ENCODE data around the gene MCCC1. TPM values are rescaled to one million over a fixed set of nuclear protein-coding genes. Genes with fewer than 3 reads are reported as not detected.

Gene MCCC1
- 22.0 TPM for total RNA-seq
- 43.1 TPM for polyA plus RNA-seq
- long read RNA-seq, donor 1, partial matches to known transcripts, result 0 of 1 reads
- long read RNA-seq, donor 1, other reads (novel, unspliced or antisense), result 0 of 1 reads
- long read RNA-seq, donor 2, result 0 reads
- long read RNA-seq, donor 3, partial matches to known transcripts, result 0 of 4 reads
- long read RNA-seq, donor 3, other reads (novel, unspliced or antisense), result 0 of 4 reads
- long read RNA-seq, donor 4, result 0 reads
- long read RNA-seq, donor 5, partial matches to known transcripts, result 0 of 5 reads
- long read RNA-seq, donor 5, other reads (novel, unspliced or antisense), result 0 of 5 reads
- long read RNA-seq, donor 6, partial matches to known transcripts, result 0 of 5 reads
- long read RNA-seq, donor 6, other reads (novel, unspliced or antisense), result 0 of 5 reads
- long read RNA-seq, donor 7, partial matches to known transcripts, result 0 of 4 reads
- long read RNA-seq, donor 7, other reads (novel, unspliced or antisense), result 0 of 4 reads
- long read RNA-seq, donor 8, transcript MCCC1-201 (19 exons, 2,545 nt), result major isoform, 5 of 5 reads
- long read RNA-seq, donor 8, partial matches to known transcripts, result 0 of 5 reads
- long read RNA-seq, donor 8, other reads (novel, unspliced or antisense), result 0 of 5 reads
- long read RNA-seq, donor 9, partial matches to known transcripts, result 0 of 1 reads
- long read RNA-seq, donor 9, other reads (novel, unspliced or antisense), result 0 of 1 reads
- long read RNA-seq, donor 10, partial matches to known transcripts, result 0 of 3 reads
- long read RNA-seq, donor 10, other reads (novel, unspliced or antisense), result 0 of 3 reads

DNA sequence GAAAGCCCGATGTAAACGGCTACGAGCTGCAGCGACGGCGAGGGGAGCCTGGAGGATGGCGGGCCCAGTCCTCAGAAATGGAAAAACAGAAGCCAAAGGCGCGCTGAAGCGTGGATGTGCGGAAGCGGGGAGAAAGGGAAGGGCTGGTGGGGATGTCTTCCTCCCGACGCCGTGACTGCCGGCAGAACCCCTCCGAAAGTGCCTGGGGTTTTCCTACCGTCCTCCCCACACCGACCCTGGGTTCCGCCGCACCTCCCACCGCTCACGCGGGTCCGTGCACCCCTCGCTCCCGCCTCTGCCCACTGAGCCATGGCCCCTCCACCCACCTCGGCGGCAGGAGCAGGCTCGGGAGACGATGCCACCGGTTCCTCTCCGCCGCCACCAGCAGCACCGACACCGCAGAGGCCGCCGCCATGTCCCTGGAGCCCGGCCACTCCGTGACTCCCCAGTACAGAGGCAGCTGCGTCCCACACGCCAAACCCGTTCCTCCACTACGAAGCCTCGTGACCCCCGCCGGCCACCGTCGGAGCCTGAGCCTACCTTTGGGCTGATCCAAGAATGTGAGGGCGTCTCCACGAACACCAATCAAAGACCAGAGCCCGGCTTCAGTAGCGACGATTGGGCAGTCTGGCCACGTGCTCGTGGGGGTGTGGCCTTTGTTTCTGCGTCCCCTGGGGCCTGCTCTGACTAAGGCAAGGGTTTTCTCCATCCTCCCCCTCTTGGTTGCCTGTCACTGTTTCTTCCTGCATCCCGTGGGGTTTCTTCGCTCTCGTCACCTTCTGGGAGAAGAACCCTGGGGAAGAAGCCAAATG is at the start of gene MCCC1:
TSS of gene MCCC1 (minus strand) at position 471 of the 812 bp plus-strand sequence. CDS start at position 415, 56 bp downstream.
- Histone ChIP-seq H3K9me3 (ENCODE audit: control insufficient read depth in 2 of 2, insufficient read depth in 1 of 2, low read length in 1 of 2) (peaks cover 0 to 4% of the 10 kb centered on the region in 2 donors), H3K27me3 (ENCODE audit: control insufficient read depth in 2 of 2, insufficient read depth in 1 of 2, low read length in 1 of 2) (no peaks in the 10 kb centered on the region), H3K36me3 (ENCODE audit: control insufficient read depth in 2 of 2, insufficient read depth in 2 of 2, low read length in 1 of 2) (peaks cover 0 to 7% of the 10 kb centered on the region in 2 donors), H3K4me3 (ENCODE audit: low read length in 2 of 2) (peak within 1 kb of the TSS; percentile 90 to 96), H3K27ac (ENCODE audit: low read depth in 1 of 2, low read length in 1 of 2) (peak within 1 kb of the TSS; percentile 85 to 89), H3K4me1 (ENCODE audit: control insufficient read depth in 2 of 2, insufficient read depth in 2 of 2, low read length in 2 of 2) (peaks cover 0 to 14% of the 10 kb centered on the region in 2 donors)
- under 1% methylated on average over 60 of the region's 60 CpGs for WGBS
- DNase-seq (ENCODE audit: low read depth in 6 of 9, low spot score in 9 of 9), result peak; percentile 91 to 99 (median 96)

GRCh38 chr3:183148056-183148455 is 48.8 kb upstream of the MCCC1 start:
- DNase-seq (ENCODE audit: low read depth in 6 of 9, low spot score in 9 of 9), result no peak
- H3K4me3 ChIP-seq (ENCODE audit: low read length in 2 of 2), result no peak overlapping the region
- H3K27ac ChIP-seq (ENCODE audit: low read depth in 1 of 2, low read length in 1 of 2), result no peak overlapping the region
- H3K4me1 ChIP-seq (ENCODE audit: control insufficient read depth in 2 of 2, insufficient read depth in 2 of 2, low read length in 2 of 2), result peaks cover 7 to 17% of the 10 kb centered on the region in 2 donors
- H3K9me3 ChIP-seq (ENCODE audit: control insufficient read depth in 2 of 2, insufficient read depth in 1 of 2, low read length in 1 of 2), result no peaks in the 10 kb centered on the region
- no peaks in the 10 kb centered on the region for H3K27me3 ChIP-seq (ENCODE audit: control insufficient read depth in 2 of 2, insufficient read depth in 1 of 2, low read length in 1 of 2)
- WGBS, result 93% methylated on average over 4 of the region's 4 CpGs
- no peaks in the 10 kb centered on the region for H3K36me3 ChIP-seq (ENCODE audit: control insufficient read depth in 2 of 2, insufficient read depth in 2 of 2, low read length in 1 of 2)

GRCh38 chr3:183144363-183144762 is 45.1 kb upstream of the MCCC1 start:
- Histone ChIP-seq H3K4me3 (ENCODE audit: low read length in 2 of 2) (no peak overlapping the region), H3K27ac (ENCODE audit: low read depth in 1 of 2, low read length in 1 of 2) (no peak overlapping the region), H3K36me3 (ENCODE audit: control insufficient read depth in 2 of 2, insufficient read depth in 2 of 2, low read length in 1 of 2) (no peaks in the 10 kb centered on the region), H3K27me3 (ENCODE audit: control insufficient read depth in 2 of 2, insufficient read depth in 1 of 2, low read length in 1 of 2) (no peaks in the 10 kb centered on the region), H3K4me1 (ENCODE audit: control insufficient read depth in 2 of 2, insufficient read depth in 2 of 2, low read length in 2 of 2) (no peaks in the 10 kb centered on the region), H3K9me3 (ENCODE audit: control insufficient read depth in 2 of 2, insufficient read depth in 1 of 2, low read length in 1 of 2) (no peaks in the 10 kb centered on the region)
- WGBS, result 97% methylated on average over 1 of the region's 1 CpG
- no peak for DNase-seq (ENCODE audit: low read depth in 6 of 9, low spot score in 9 of 9)

GRCh38 chr3:183142199-183142598 is 42.9 kb upstream of the MCCC1 start:
- no peaks in the 10 kb centered on the region for H3K4me1 ChIP-seq (ENCODE audit: control insufficient read depth in 2 of 2, insufficient read depth in 2 of 2, low read length in 2 of 2)
- no peaks in the 10 kb centered on the region for H3K27me3 ChIP-seq (ENCODE audit: control insufficient read depth in 2 of 2, insufficient read depth in 1 of 2, low read length in 1 of 2)
- H3K9me3 ChIP-seq (ENCODE audit: control insufficient read depth in 2 of 2, insufficient read depth in 1 of 2, low read length in 1 of 2), result peaks cover 0 to 5% of the 10 kb centered on the region in 2 donors
- no peak overlapping the region for H3K4me3 ChIP-seq (ENCODE audit: low read length in 2 of 2)
- WGBS, result 95% methylated on average over 11 of the region's 11 CpGs
- no peaks in the 10 kb centered on the region for H3K36me3 ChIP-seq (ENCODE audit: control insufficient read depth in 2 of 2, insufficient read depth in 2 of 2, low read length in 1 of 2)
- no peak for DNase-seq (ENCODE audit: low read depth in 6 of 9, low spot score in 9 of 9)
- no peak overlapping the region for H3K27ac ChIP-seq (ENCODE audit: low read depth in 1 of 2, low read length in 1 of 2)

DNA sequence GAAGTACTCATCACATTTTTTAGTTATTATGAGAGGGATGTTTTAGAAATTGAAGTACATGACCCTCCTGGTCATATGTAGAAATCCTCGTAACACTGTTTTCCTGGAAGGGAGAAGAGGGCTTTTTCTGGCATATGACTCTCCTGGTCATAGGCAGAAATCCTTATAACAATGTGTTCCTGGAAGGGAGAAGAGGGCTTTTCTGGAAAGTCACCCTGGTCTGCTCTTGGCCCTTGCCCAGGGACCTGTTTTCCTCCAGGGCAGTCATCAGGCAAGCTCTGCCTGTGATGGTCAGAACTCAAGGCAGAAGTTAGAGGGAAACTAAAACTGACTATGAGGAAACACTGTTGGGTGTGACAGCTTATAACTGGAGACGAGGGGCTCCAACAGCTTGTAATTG is 35.5 kb upstream of the MCCC1 start:
- Histone ChIP-seq H3K4me3 (ENCODE audit: low read length in 2 of 2) (no peak overlapping the region), H3K9me3 (ENCODE audit: control insufficient read depth in 2 of 2, insufficient read depth in 1 of 2, low read length in 1 of 2) (peaks cover 0 to 10% of the 10 kb centered on the region in 2 donors), H3K36me3 (ENCODE audit: control insufficient read depth in 2 of 2, insufficient read depth in 2 of 2, low read length in 1 of 2) (no peaks in the 10 kb centered on the region), H3K27ac (ENCODE audit: low read depth in 1 of 2, low read length in 1 of 2) (no peak overlapping the region), H3K27me3 (ENCODE audit: control insufficient read depth in 2 of 2, insufficient read depth in 1 of 2, low read length in 1 of 2) (no peaks in the 10 kb centered on the region), H3K4me1 (ENCODE audit: control insufficient read depth in 2 of 2, insufficient read depth in 2 of 2, low read length in 2 of 2) (peaks cover 0 to 29% of the 10 kb centered on the region in 2 donors)
- DNase-seq (ENCODE audit: low read depth in 6 of 9, low spot score in 9 of 9), result no peak
- WGBS, result 94% methylated on average over 2 of the region's 2 CpGs

- 60% methylated on average over 6 of the region's 6 CpGs for WGBS
- DNase-seq (ENCODE audit: low read depth in 6 of 9, low spot score in 9 of 9), result peak in 5 of 9 donors; percentile 41 to 78 (median 50)
Observed at GRCh38 chr3:183132409-183132808, 33.1 kb upstream of the MCCC1 start.

GRCh38 chr3:183131735-183132134 is 32.4 kb upstream of the MCCC1 start:
- Histone ChIP-seq H3K27me3 (ENCODE audit: control insufficient read depth in 2 of 2, insufficient read depth in 1 of 2, low read length in 1 of 2) (no peaks in the 10 kb centered on the region), H3K4me3 (ENCODE audit: low read length in 2 of 2) (no peak overlapping the region), H3K4me1 (ENCODE audit: control insufficient read depth in 2 of 2, insufficient read depth in 2 of 2, low read length in 2 of 2) (peaks cover 0 to 29% of the 10 kb centered on the region in 2 donors), H3K27ac (ENCODE audit: low read depth in 1 of 2, low read length in 1 of 2) (peak overlapping the region in 1 of 2 donors; percentile 14), H3K9me3 (ENCODE audit: control insufficient read depth in 2 of 2, insufficient read depth in 1 of 2, low read length in 1 of 2) (peaks cover 0 to 5% of the 10 kb centered on the region in 2 donors), H3K36me3 (ENCODE audit: control insufficient read depth in 2 of 2, insufficient read depth in 2 of 2, low read length in 1 of 2) (no peaks in the 10 kb centered on the region)
- WGBS, result 79% methylated on average over 4 of the region's 4 CpGs
- no peak for DNase-seq (ENCODE audit: low read depth in 6 of 9, low spot score in 9 of 9)

More at GRCh38 chr3:183132409-183132808, 33.1 kb upstream of the MCCC1 start:
- H3K36me3 ChIP-seq (ENCODE audit: control insufficient read depth in 2 of 2, insufficient read depth in 2 of 2, low read length in 1 of 2), result no peaks in the 10 kb centered on the region
- no peak overlapping the region for H3K4me3 ChIP-seq (ENCODE audit: low read length in 2 of 2)
- peaks cover 0 to 5% of the 10 kb centered on the region in 2 donors for H3K9me3 ChIP-seq (ENCODE audit: control insufficient read depth in 2 of 2, insufficient read depth in 1 of 2, low read length in 1 of 2)
- peak overlapping the region in 1 of 2 donors; percentile 60 for H3K27ac ChIP-seq (ENCODE audit: low read depth in 1 of 2, low read length in 1 of 2)
- peaks cover 0 to 29% of the 10 kb centered on the region in 2 donors for H3K4me1 ChIP-seq (ENCODE audit: control insufficient read depth in 2 of 2, insufficient read depth in 2 of 2, low read length in 2 of 2)
- H3K27me3 ChIP-seq (ENCODE audit: control insufficient read depth in 2 of 2, insufficient read depth in 1 of 2, low read length in 1 of 2), result no peaks in the 10 kb centered on the region

DNA sequence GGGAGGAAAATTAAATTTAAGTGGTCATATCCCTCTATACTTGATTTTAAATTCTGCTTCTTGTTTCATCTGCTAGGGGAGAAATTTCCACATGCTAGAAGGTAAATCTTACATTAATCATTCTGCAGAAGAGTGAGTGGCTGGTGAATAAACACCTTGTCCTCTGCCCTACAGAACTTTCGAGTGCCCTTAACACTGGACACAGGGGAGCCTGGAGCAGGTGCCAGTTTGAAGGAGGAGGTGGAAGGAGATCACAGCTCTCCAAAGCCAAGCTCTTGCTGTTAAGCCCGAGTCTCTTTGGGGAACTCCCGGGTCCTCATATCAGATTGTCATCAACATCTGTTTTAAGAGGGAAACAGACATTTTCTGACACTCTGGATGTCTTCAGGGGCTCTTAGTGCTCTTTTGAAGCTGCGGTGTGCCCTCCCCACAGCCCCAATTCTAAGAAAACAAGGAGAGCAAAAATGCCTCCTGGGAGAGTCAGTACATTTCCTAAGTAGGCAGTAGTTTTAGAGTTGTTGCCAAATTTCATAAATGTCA is 32.0 kb upstream of the MCCC1 start:
- no peaks in the 10 kb centered on the region for H3K36me3 ChIP-seq (ENCODE audit: control insufficient read depth in 2 of 2, insufficient read depth in 2 of 2, low read length in 1 of 2)
- H3K4me3 ChIP-seq (ENCODE audit: low read length in 2 of 2), result no peak overlapping the region
- peak in 2 of 9 donors; percentile 14 to 48 for DNase-seq (ENCODE audit: low read depth in 6 of 9, low spot score in 9 of 9)
- peaks cover 0 to 5% of the 10 kb centered on the region in 2 donors for H3K9me3 ChIP-seq (ENCODE audit: control insufficient read depth in 2 of 2, insufficient read depth in 1 of 2, low read length in 1 of 2)
- H3K4me1 ChIP-seq (ENCODE audit: control insufficient read depth in 2 of 2, insufficient read depth in 2 of 2, low read length in 2 of 2), result peaks cover 0 to 29% of the 10 kb centered on the region in 2 donors
- 34% methylated on average over 4 of the region's 4 CpGs for WGBS
- peak overlapping the region in 1 of 2 donors; percentile 14 for H3K27ac ChIP-seq (ENCODE audit: low read depth in 1 of 2, low read length in 1 of 2)
- no peaks in the 10 kb centered on the region for H3K27me3 ChIP-seq (ENCODE audit: control insufficient read depth in 2 of 2, insufficient read depth in 1 of 2, low read length in 1 of 2)

Measured in thymus (tissue), 14 donors.